HepG2 (cell line): ENCODE measurements around the gene ENTPD6. TPM values are rescaled to one million over a fixed set of nuclear protein-coding genes. Genes with fewer than 3 reads are reported as not detected.
A peak's percentile ranks its signal among the peaks of the same experiment; 100 is the strongest.

Experiments
- ARID4A ChIP-seq: sonication (generic); formaldehyde crosslinking; IDR thresholded peaks from 2 replicates; pipeline ENCODE4 v1.5.0; 2020; ENCODE audit warnings: mild to moderate bottlenecking, missing genetic modification reagents, borderline replicate concordance
- ELF4 ChIP-seq: sonication (generic); formaldehyde crosslinking; IDR thresholded peaks from 2 replicates; pipeline ENCODE4 v1.5.0; 2020; ENCODE audit warnings: missing genetic modification reagents, mild to moderate bottlenecking, moderate library complexity, borderline replicate concordance
- GZF1 ChIP-seq: sonication (generic); formaldehyde crosslinking; IDR thresholded peaks from 2 replicates; pipeline ENCODE4 v1.5.1; 2020; ENCODE audit warnings: mild to moderate bottlenecking, missing genetic modification reagents
- NFAT5 ChIP-seq: sonication (generic); formaldehyde crosslinking; IDR thresholded peaks from 2 replicates; pipeline ENCODE4 v1.4.0; 2020; ENCODE audit warnings: missing genetic modification reagents
- PAXIP1 ChIP-seq: sonication (generic); formaldehyde crosslinking; conservative IDR thresholded peaks from 2 replicates; pipeline ENCODE4 v1.4.0; 2020; ENCODE audit warnings: mild to moderate bottlenecking, missing genetic modification reagents, moderate library complexity
- TSC22D2 ChIP-seq: sonication (generic); formaldehyde crosslinking; IDR thresholded peaks from 2 replicates; pipeline ENCODE4 v1.5.1; 2020; ENCODE audit warnings: missing genetic modification reagents, mild to moderate bottlenecking, borderline replicate concordance
- ZNF329 ChIP-seq: sonication (generic); formaldehyde crosslinking; IDR thresholded peaks from 2 replicates; pipeline ENCODE4 v1.9.0; 2021; ENCODE audit warnings: low read depth, mild to moderate bottlenecking, missing genetic modification reagents
- ZNF441 ChIP-seq: sonication (generic); formaldehyde crosslinking; IDR thresholded peaks from 2 replicates; pipeline ENCODE4 v1.7.0; 2021; ENCODE audit warnings: missing genetic modification reagents, borderline replicate concordance
- ZNF512B ChIP-seq: sonication (generic); formaldehyde crosslinking; IDR thresholded peaks from 2 replicates; pipeline ENCODE4 v1.5.1; 2020; ENCODE audit warnings: missing genetic modification reagents, mild to moderate bottlenecking, borderline replicate concordance
- ZNF614 ChIP-seq: IDR thresholded peaks from 2 replicates; pipeline ENCODE4 v1.6.1; 2018; ENCODE audit warnings: missing biosample characterization, missing genetic modification reagents, inconsistent platforms, borderline replicate concordance
- ZNF766 ChIP-seq: sonication (generic); formaldehyde crosslinking; IDR thresholded peaks from 2 replicates; pipeline ENCODE4 v1.5.0; 2020; ENCODE audit warnings: missing genetic modification reagents, borderline replicate concordance
- ZSCAN20 ChIP-seq: sonication (generic); formaldehyde crosslinking; IDR thresholded peaks from 2 replicates; pipeline ENCODE4 v1.4.0; 2020; ENCODE audit warnings: missing genetic modification reagents, mild to moderate bottlenecking, borderline replicate concordance
- polyA plus RNA-seq, 8 experiments: library from polyadenylated mRNA; depleted of rRNA in 3 of 8; stranded (reverse) in 7 of 8; unstranded in 1 of 8; fragments of >200 nt; fragmentation: Illumina TruSeq in 4 of 8; extraction: Trizol in 4 of 8; gene quantifications; 2 replicates each; pipeline versions ENCODE4 v1.2.1 to v1.2.3, GENCODE V29; 2011 to 2016; ENCODE audit warnings: low read depth in 4 of 8, missing spikeins in 1 of 8, mixed read lengths in 1 of 8; ENCODE audit not compliant: insufficient read depth in 1 of 8
- total RNA-seq, 5 experiments: library from RNA; depleted of rRNA; stranded (reverse); fragments of >200 nt; fragmentation: Illumina TruSeq; extraction: Trizol; gene quantifications; 2 replicates each; pipeline ENCODE4 v1.2.3, GENCODE V29; 2016; ENCODE audit warnings: low read depth in 1 of 5

The ENTPD6 gene
- total and polyA plus RNA-seq, 2 of the 13 experiments (the other 11 are each of a cell fraction or from before 2014, with no cell fraction given) = 164 to 172 TPM

- TF ChIP-seq ZNF766 (CRISPR knock-in tag) (no peak; the same call in 1 of the 2 replicates), ZNF614 (no peak), ARID4A (CRISPR knock-in tag) (peak; percentile 73; the same call in 1 of the 2 replicates), NFAT5 (CRISPR knock-in tag) (peak; percentile 64; the same call in 1 of the 2 replicates), ZNF441 (CRISPR knock-in tag) (no peak), PAXIP1 (0 out of 2 replicates have a peak, but pooled peaks have one; percentile 7), ELF4 (no peak), TSC22D2 (CRISPR knock-in tag) (peak; percentile 2; the same call in 1 of the 2 replicates), ZNF512B (CRISPR knock-in tag) (no peak), ZSCAN20 (CRISPR knock-in tag) (peak; percentile 73; the same call in 1 of the 2 replicates), ZNF329 (no peak), GZF1 (no peak; the same call in none of the 2 replicates)
These were observed 52.0 kb downstream of the ENTPD6 start (continued) for GRCh38 chr20:25247518-25247955.
